Glomerular visceral epithelial cell (primary cell): ENCODE data around the gene NTN1.
"Not testable (repeated sequence)": the region's sequence is repeated elsewhere in the genome, so short reads cannot be mapped to it uniquely, and the experiment has no call there.

Experiments used
- DNase-seq: peaks from one replicate; pipeline ENCODE4 v3.0.0-alpha.2; 2016; ENCODE audit errors: extremely low spot score

NTN1 gene

GRCh38 chr17:9021158-9021991 lies at the start of gene NTN1:
NTN1 (plus strand) TSS chr17:9021510; CDS start chr17:9022374, 864 bp downstream.
- peak; percentile 32 for DNase-seq

GRCh38 chr17:8975091-8975725 lies 46.1 kb upstream of the NTN1 start:
- DNase-seq = no peak

GRCh38 chr17:8976638-8977037 lies 44.7 kb upstream of the NTN1 start:
- no peak for DNase-seq

- DNase-seq = no peak
These were observed 41.6 kb upstream of the NTN1 start for GRCh38 chr17:8979715-8980114.

GRCh38 chr17:8981443-8981842 lies 39.9 kb upstream of the NTN1 start:
- DNase-seq = no peak

- not testable (repeated sequence) for DNase-seq
These were observed 37.1 kb upstream of the NTN1 start for GRCh38 chr17:8984225-8984624.

GRCh38 chr17:8985054-8985701 lies 36.1 kb upstream of the NTN1 start:
- DNase-seq = no peak

- no peak for DNase-seq
These were observed 35.0 kb upstream of the NTN1 start for GRCh38 chr17:8986295-8986694.

GRCh38 chr17:8988263-8988935 lies 32.9 kb upstream of the NTN1 start:
- DNase-seq = not testable (repeated sequence)

GRCh38 chr17:8991514-8992285 lies 29.6 kb upstream of the NTN1 start:
- DNase-seq = peak; percentile 30

- peak; percentile 25 for DNase-seq
These were observed 27.0 kb upstream of the NTN1 start for GRCh38 chr17:8994319-8994718.

- DNase-seq = no peak
These were observed 25.6 kb upstream of the NTN1 start for GRCh38 chr17:8995711-8996110.

- peak; percentile 61 for DNase-seq
These were observed 23.2 kb upstream of the NTN1 start for GRCh38 chr17:8997994-8998628.

GRCh38 chr17:9001559-9001958 lies 19.8 kb upstream of the NTN1 start:
- no peak for DNase-seq

- DNase-seq = no peak
These were observed 19.1 kb upstream of the NTN1 start for GRCh38 chr17:9002227-9002605.

- no peak for DNase-seq
These were observed 18.5 kb upstream of the NTN1 start for GRCh38 chr17:9002606-9003354.

- DNase-seq = no peak
These were observed 17.8 kb upstream of the NTN1 start for GRCh38 chr17:9003355-9004131.

- no peak for DNase-seq
These were observed 17.0 kb upstream of the NTN1 start for GRCh38 chr17:9004132-9004960.

GRCh38 chr17:9004961-9005285 lies 16.4 kb upstream of the NTN1 start:
- DNase-seq = no peak
